MM.1S (cell line): Measurements from ENCODE around the gene TTC27.

Experiments
- CTCF ChIP-seq: fragments of 300-600 bp; sonication (generic); IDR thresholded peaks from 2 replicates; pipeline ENCODE4 v1.5.1; 2016; ENCODE audit warnings: antibody characterized with exemption, low read length, mixed read lengths
- EZH2 ChIP-seq: fragments of 300-600 bp; sonication (generic); optimal IDR thresholded peaks from 2 replicates; pipeline ENCODE3; 2017; ENCODE audit warnings: low read depth, mild to moderate bottlenecking, antibody characterized with exemption, low read length, mixed read lengths

- no peak for TF ChIP-seq CTCF
- TF ChIP-seq EZH2 = no peak
These were observed 177.6 kb downstream of the TTC27 start for GRCh38 chr2:32805104-32806095.
